SU-DHL-6 (cell line): Measurements from ENCODE around the gene ITGAV.

Source experiments
- H2AFZ ChIP-seq: fragments of 200-600 bp; sonication (generic); 2 replicates; pipeline ENCODE4 v1.6.1; 2014; ENCODE audit warnings: low read depth, mild to moderate bottlenecking, moderate library complexity, mixed read lengths, antibody characterized with exemption, low read length; ENCODE audit not compliant: severe bottlenecking
- H3F3A ChIP-seq: fragments of 200-600 bp; shearing (Covaris generic); 2 replicates; pipeline ENCODE4 v1.6.0; 2016; ENCODE audit warnings: antibody characterized with exemption, mild to moderate bottlenecking; ENCODE audit not compliant: insufficient read depth
- H3K27ac ChIP-seq: fragments of 200-600 bp; sonication (generic); 2 replicates; pipeline ENCODE4 v1.5.1; 2016; ENCODE audit warnings: low read depth, mild to moderate bottlenecking, low read length, moderate library complexity, mixed read lengths
- H3K27me3 ChIP-seq: fragments of 200-600 bp; sonication (generic), shearing (Covaris generic); 2 replicates; pipeline ENCODE4 v1.6.0; 2014; ENCODE audit warnings: mild to moderate bottlenecking, low read length
- H3K36me3 ChIP-seq: fragments of 200-600 bp; sonication (generic); 2 replicates; pipeline ENCODE4 v1.6.1; 2014; ENCODE audit warnings: mild to moderate bottlenecking, low read length, mixed read lengths
- H3K4me2 ChIP-seq: fragments of 300-600, 200-600 bp; shearing (Covaris generic), sonication (generic); 2 replicates; pipeline ENCODE4 v1.6.0; 2014; ENCODE audit warnings: low read length, low read depth, mild to moderate bottlenecking; ENCODE audit not compliant: poor library complexity, severe bottlenecking
- H3K4me3 ChIP-seq: fragments of 200-600 bp; sonication (generic); 2 replicates; pipeline ENCODE4 v1.5.1; 2014; ENCODE audit warnings: antibody characterized with exemption, low read length, mild to moderate bottlenecking, mixed read lengths; ENCODE audit not compliant: insufficient read depth, poor library complexity, severe bottlenecking
- H3K79me2 ChIP-seq: fragments of 200-600 bp; sonication (generic); 2 replicates; pipeline ENCODE4 v1.6.1; 2014; ENCODE audit warnings: mild to moderate bottlenecking, low read length, moderate library complexity; ENCODE audit not compliant: insufficient read depth
- H3K9ac ChIP-seq: fragments of 200-600 bp; sonication (generic); 2 replicates; pipeline ENCODE4 v1.7.0; 2014; ENCODE audit warnings: mild to moderate bottlenecking, low read length
- H3K9me2 ChIP-seq: fragments of 200-600 bp; sonication (generic); replicated peaks from 2 replicates; pipeline ENCODE4 v1.6.1; 2014; ENCODE audit warnings: low read length; ENCODE audit not compliant: insufficient read depth
- H3K9me3 ChIP-seq: fragments of 200-600 bp; sonication (generic); 2 replicates; pipeline ENCODE4 v1.6.1; 2014; ENCODE audit warnings: low read length, mixed read lengths; ENCODE audit not compliant: insufficient read depth
- H4K20me1 ChIP-seq: fragments of 200-600 bp; sonication (generic); 2 replicates; pipeline ENCODE4 v1.6.1; 2014; ENCODE audit warnings: low read depth, mild to moderate bottlenecking, antibody characterized with exemption, low read length, moderate library complexity, mixed read lengths
- EZH2phosphoT487 ChIP-seq: fragments of 200-600 bp; sonication (generic), shearing (Covaris generic); conservative IDR thresholded peaks from 2 replicates; pipeline ENCODE4 v1.6.1; 2018; ENCODE audit warnings: mild to moderate bottlenecking, antibody characterized with exemption, low read length, moderate library complexity, mixed read lengths
- TF ChIP-seq, protein P1 (sequence below): fragments of 200-600 bp; sonication (generic); IDR thresholded peaks from one replicate; pipeline ENCODE4 v1.5.1; 2017; ENCODE audit warnings: antibody characterized with exemption, mild to moderate bottlenecking, low read length, moderate library complexity; ENCODE audit not compliant: insufficient read depth, poor library complexity, severe bottlenecking

ITGAV gene

DNA sequence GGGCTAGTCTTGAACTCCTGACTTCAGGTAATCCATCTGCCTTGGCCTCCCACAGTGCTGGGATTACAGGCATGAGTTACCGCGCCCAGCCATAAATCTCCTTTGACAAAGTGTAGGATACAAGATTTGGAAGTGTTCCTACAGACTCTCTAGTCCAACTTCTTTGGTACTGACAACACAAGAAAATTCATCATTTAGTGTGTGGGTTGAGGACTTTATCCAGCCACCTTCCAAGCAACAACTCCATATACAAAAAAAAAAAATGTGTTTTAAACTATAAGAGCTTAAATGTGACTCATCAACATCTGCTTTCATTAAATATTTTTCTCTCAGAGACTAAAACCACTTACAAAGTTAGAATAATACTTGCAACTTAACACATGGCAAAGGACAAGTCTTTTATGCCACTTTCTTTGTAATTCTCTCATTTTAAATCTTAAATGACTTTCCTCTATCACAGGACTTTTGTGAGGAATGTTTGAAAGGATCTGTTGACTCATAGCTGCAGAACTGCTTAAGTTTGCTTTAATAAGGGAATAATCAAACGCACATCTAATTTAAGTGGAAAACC, 46.2 kb upstream of the ITGAV start:
- Histone ChIP-seq H3K4me3 (no peak overlapping the region), H3K9ac (no peak overlapping the region), H2AFZ (no peak overlapping the region), H4K20me1 (no peaks in the 10 kb centered on the region), H3K4me2 (no peak overlapping the region), H3F3A (no peaks in the 10 kb centered on the region), H3K27me3 (no peaks in the 10 kb centered on the region), H3K27ac (no peak overlapping the region), H3K9me2 (no peaks in the 10 kb centered on the region), H3K36me3 (no peaks in the 10 kb centered on the region), H3K9me3 (no peaks in the 10 kb centered on the region), H3K79me2 (no peaks in the 10 kb centered on the region)
- TF ChIP-seq EZH2phosphoT487: no peak
- TF ChIP-seq, protein P1, sequence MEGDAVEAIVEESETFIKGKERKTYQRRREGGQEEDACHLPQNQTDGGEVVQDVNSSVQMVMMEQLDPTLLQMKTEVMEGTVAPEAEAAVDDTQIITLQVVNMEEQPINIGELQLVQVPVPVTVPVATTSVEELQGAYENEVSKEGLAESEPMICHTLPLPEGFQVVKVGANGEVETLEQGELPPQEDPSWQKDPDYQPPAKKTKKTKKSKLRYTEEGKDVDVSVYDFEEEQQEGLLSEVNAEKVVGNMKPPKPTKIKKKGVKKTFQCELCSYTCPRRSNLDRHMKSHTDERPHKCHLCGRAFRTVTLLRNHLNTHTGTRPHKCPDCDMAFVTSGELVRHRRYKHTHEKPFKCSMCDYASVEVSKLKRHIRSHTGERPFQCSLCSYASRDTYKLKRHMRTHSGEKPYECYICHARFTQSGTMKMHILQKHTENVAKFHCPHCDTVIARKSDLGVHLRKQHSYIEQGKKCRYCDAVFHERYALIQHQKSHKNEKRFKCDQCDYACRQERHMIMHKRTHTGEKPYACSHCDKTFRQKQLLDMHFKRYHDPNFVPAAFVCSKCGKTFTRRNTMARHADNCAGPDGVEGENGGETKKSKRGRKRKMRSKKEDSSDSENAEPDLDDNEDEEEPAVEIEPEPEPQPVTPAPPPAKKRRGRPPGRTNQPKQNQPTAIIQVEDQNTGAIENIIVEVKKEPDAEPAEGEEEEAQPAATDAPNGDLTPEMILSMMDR: no peak

GRCh38 chr2:186544255-186544675, 45.6 kb upstream of the ITGAV start:
- Histone ChIP-seq H3F3A (no peaks in the 10 kb centered on the region), H3K27ac (no peak overlapping the region), H3K9me3 (no peaks in the 10 kb centered on the region), H3K79me2 (no peaks in the 10 kb centered on the region), H3K36me3 (no peaks in the 10 kb centered on the region), H4K20me1 (no peaks in the 10 kb centered on the region), H3K27me3 (no peaks in the 10 kb centered on the region), H3K9me2 (no peaks in the 10 kb centered on the region), H3K4me3 (no peak overlapping the region), H2AFZ (no peak overlapping the region), H3K4me2 (no peak overlapping the region), H3K9ac (no peak overlapping the region)
- TF ChIP-seq, protein P1: no peak
- TF ChIP-seq EZH2phosphoT487: no peak

GRCh38 chr2:186546846-186547245, 43.0 kb upstream of the ITGAV start:
- Histone ChIP-seq H3K9me3 (no peaks in the 10 kb centered on the region), H2AFZ (no peak overlapping the region), H3F3A (no peaks in the 10 kb centered on the region), H3K36me3 (no peaks in the 10 kb centered on the region), H3K4me2 (no peak overlapping the region), H3K27me3 (no peaks in the 10 kb centered on the region), H3K79me2 (no peaks in the 10 kb centered on the region), H3K9me2 (no peaks in the 10 kb centered on the region), H3K27ac (no peak overlapping the region), H3K4me3 (no peak overlapping the region), H4K20me1 (no peaks in the 10 kb centered on the region), H3K9ac (no peak overlapping the region)
- TF ChIP-seq EZH2phosphoT487: no peak
- TF ChIP-seq, protein P1: no peak
